Upper lobe of left lung (tissue), 4 donors: ENCODE data around the gene ATXN1.

Experiments used
- POLR2A ChIP-seq, 4 donors: fragments of 450-650 bp; IDR thresholded peaks; one replicate each; pipeline ENCODE4 v1.5.1; 2016 to 2017; ENCODE audit warnings: antibody characterized with exemption in 4 of 4, mild to moderate bottlenecking in 2 of 4
- TF ChIP-seq, protein P1 (sequence below), 6 experiments: fragments of 450-650 bp in 4 of 6; fragments of 200-600 bp in 2 of 6; sonication (generic) in 2 of 6; IDR thresholded peaks; one replicate each; pipeline ENCODE4 v1.5.1; 2016 to 2019; ENCODE audit warnings: antibody characterized with exemption in 6 of 6

DNA sequence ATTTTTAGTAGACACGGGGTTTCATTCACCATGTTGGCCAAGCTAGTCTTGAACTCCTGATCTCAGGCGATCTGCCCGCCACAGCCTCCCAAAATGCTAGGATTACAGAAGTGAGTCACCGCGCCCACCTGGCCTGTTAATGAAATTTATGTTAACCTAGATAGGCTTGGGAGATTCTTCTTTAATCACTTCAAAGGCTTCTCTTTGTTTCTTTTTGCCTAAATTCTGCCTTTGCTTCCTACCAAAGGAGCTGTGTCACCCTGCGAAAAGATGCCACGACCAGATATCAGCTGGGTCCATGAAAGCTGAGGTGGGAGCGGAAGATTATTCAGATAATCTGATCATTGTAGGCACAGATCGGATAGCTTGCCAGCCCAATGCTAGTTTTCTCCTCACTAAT is 447.5 kb downstream of the ATXN1 start:
- TF ChIP-seq, protein P1, sequence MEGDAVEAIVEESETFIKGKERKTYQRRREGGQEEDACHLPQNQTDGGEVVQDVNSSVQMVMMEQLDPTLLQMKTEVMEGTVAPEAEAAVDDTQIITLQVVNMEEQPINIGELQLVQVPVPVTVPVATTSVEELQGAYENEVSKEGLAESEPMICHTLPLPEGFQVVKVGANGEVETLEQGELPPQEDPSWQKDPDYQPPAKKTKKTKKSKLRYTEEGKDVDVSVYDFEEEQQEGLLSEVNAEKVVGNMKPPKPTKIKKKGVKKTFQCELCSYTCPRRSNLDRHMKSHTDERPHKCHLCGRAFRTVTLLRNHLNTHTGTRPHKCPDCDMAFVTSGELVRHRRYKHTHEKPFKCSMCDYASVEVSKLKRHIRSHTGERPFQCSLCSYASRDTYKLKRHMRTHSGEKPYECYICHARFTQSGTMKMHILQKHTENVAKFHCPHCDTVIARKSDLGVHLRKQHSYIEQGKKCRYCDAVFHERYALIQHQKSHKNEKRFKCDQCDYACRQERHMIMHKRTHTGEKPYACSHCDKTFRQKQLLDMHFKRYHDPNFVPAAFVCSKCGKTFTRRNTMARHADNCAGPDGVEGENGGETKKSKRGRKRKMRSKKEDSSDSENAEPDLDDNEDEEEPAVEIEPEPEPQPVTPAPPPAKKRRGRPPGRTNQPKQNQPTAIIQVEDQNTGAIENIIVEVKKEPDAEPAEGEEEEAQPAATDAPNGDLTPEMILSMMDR (IDR thresholded peaks at IDR 0.05) = no peak
- TF ChIP-seq POLR2A (IDR thresholded peaks at IDR 0.05) = no peak
